HepG2 (cell line): Measurements from ENCODE around the gene RUSF1. TPM values are rescaled to one million over a fixed set of nuclear protein-coding genes. Genes with fewer than 3 reads are reported as not detected.

Experiments
- SALL2 ChIP-seq: sonication (generic); formaldehyde crosslinking; IDR thresholded peaks from 2 replicates; pipeline ENCODE4 v1.8.1; 2023; ENCODE audit warnings: mild to moderate bottlenecking, missing genetic modification reagents, inconsistent platforms
- ZNF441 ChIP-seq: sonication (generic); formaldehyde crosslinking; IDR thresholded peaks from 2 replicates; pipeline ENCODE4 v1.7.0; 2021; ENCODE audit warnings: missing genetic modification reagents, borderline replicate concordance
- ZNF629 ChIP-seq: sonication (generic); formaldehyde crosslinking; conservative IDR thresholded peaks from 2 replicates; pipeline ENCODE4 v1.5.0; 2020; ENCODE audit warnings: missing genetic modification reagents
- polyA plus RNA-seq, 8 experiments: library from polyadenylated mRNA; depleted of rRNA in 3 of 8; stranded (reverse) in 7 of 8; unstranded in 1 of 8; fragments of >200 nt; fragmentation: Illumina TruSeq in 4 of 8; extraction: Trizol in 4 of 8; gene quantifications; 2 replicates each; pipeline versions ENCODE4 v1.2.1 to v1.2.3, GENCODE V29; 2011 to 2016; ENCODE audit warnings: low read depth in 4 of 8, missing spikeins in 1 of 8, mixed read lengths in 1 of 8; ENCODE audit not compliant: insufficient read depth in 1 of 8
- total RNA-seq, 5 experiments: library from RNA; depleted of rRNA; stranded (reverse); fragments of >200 nt; fragmentation: Illumina TruSeq; extraction: Trizol; gene quantifications; 2 replicates each; pipeline ENCODE4 v1.2.3, GENCODE V29; 2016; ENCODE audit warnings: low read depth in 1 of 5
- TF ChIP-seq, protein P1 (sequence below): sonication (generic); formaldehyde crosslinking; IDR thresholded peaks from 2 replicates; pipeline ENCODE4 v1.9.0; 2021; ENCODE audit warnings: mild to moderate bottlenecking, missing genetic modification reagents
- TF ChIP-seq, protein P2 (sequence below): sonication (generic); formaldehyde crosslinking; IDR thresholded peaks from 2 replicates; pipeline ENCODE4 v1.4.0; 2020; ENCODE audit warnings: missing genetic modification reagents
- TF ChIP-seq, protein P3 (sequence below): sonication (generic); formaldehyde crosslinking; IDR thresholded peaks from 2 replicates; pipeline ENCODE4 v1.5.1; 2020; ENCODE audit warnings: missing genetic modification reagents, mild to moderate bottlenecking, borderline replicate concordance
- TF ChIP-seq, protein P4 (sequence below): sonication (generic); formaldehyde crosslinking; IDR thresholded peaks from 2 replicates; pipeline ENCODE4 v1.5.1; 2020; ENCODE audit warnings: mild to moderate bottlenecking, missing genetic modification reagents, borderline replicate concordance
- TF ChIP-seq, protein P5 (sequence below): conservative IDR thresholded peaks from 2 replicates; pipeline ENCODE4 v1.6.1; 2018; ENCODE audit warnings: missing genetic modification reagents
- TF ChIP-seq, protein P6 (sequence below): sonication (generic); formaldehyde crosslinking; IDR thresholded peaks from 2 replicates; pipeline ENCODE4 v1.9.0; 2021; ENCODE audit warnings: missing genetic modification reagents, borderline replicate concordance

Gene RUSF1
- total and polyA plus RNA-seq, 2 of the 13 experiments (the other 11 are each of a cell fraction or from before 2014, with no cell fraction given) = 40.8 to 50.2 TPM

DNA sequence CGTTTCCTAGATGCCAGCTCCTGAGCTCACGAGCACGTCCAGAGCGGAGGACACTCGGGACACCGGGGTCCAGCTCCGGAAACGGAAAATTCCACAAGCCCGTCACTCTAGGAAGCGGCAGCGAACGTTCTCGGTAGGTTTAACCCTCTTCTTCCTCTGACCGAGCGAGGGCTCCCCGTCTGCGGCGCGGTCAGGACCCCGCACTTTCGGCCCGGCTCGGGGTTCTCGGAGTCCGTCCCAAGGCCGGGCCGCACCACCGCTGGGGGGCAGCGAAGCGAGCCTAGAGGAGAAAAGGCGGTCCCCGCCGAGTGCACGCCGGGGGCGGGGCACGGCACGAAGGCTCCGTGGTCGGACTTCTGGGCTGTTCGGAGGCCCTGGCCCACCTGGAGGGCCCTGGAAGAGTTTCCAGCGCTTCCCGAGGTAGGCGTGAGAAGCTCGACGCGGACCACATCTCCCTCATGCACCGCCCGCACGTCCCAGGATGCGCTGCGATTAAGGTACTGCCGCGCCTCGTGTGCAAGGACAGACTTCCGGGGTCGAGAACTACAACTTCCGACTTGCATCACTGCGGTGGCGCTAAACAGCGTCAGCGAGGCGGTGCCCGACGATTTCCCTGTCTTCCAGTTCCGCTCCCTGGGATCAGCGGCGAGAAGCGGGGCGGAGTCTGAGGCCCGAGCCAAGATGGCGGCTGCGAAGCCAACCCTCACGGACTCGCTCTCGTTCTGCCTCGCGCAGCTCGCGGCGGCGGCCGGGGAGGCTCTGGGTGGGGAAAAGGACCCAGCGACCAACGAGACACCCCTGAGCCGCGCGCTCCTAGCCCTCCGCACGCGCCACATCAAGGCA lies 49.1 kb downstream of the RUSF1 start, which contains the start of gene ARMC5 (continued):
- TF ChIP-seq, protein P1, sequence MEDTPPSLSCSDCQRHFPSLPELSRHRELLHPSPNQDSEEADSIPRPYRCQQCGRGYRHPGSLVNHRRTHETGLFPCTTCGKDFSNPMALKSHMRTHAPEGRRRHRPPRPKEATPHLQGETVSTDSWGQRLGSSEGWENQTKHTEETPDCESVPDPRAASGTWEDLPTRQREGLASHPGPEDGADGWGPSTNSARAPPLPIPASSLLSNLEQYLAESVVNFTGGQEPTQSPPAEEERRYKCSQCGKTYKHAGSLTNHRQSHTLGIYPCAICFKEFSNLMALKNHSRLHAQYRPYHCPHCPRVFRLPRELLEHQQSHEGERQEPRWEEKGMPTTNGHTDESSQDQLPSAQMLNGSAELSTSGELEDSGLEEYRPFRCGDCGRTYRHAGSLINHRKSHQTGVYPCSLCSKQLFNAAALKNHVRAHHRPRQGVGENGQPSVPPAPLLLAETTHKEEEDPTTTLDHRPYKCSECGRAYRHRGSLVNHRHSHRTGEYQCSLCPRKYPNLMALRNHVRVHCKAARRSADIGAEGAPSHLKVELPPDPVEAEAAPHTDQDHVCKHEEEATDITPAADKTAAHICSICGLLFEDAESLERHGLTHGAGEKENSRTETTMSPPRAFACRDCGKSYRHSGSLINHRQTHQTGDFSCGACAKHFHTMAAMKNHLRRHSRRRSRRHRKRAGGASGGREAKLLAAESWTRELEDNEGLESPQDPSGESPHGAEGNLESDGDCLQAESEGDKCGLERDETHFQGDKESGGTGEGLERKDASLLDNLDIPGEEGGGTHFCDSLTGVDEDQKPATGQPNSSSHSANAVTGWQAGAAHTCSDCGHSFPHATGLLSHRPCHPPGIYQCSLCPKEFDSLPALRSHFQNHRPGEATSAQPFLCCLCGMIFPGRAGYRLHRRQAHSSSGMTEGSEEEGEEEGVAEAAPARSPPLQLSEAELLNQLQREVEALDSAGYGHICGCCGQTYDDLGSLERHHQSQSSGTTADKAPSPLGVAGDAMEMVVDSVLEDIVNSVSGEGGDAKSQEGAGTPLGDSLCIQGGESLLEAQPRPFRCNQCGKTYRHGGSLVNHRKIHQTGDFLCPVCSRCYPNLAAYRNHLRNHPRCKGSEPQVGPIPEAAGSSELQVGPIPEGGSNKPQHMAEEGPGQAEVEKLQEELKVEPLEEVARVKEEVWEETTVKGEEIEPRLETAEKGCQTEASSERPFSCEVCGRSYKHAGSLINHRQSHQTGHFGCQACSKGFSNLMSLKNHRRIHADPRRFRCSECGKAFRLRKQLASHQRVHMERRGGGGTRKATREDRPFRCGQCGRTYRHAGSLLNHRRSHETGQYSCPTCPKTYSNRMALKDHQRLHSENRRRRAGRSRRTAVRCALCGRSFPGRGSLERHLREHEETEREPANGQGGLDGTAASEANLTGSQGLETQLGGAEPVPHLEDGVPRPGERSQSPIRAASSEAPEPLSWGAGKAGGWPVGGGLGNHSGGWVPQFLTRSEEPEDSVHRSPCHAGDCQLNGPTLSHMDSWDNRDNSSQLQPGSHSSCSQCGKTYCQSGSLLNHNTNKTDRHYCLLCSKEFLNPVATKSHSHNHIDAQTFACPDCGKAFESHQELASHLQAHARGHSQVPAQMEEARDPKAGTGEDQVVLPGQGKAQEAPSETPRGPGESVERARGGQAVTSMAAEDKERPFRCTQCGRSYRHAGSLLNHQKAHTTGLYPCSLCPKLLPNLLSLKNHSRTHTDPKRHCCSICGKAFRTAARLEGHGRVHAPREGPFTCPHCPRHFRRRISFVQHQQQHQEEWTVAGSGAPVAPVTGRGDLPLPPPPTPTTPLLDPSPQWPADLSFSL (CRISPR knock-in tag) = no peak; the same call in 1 of the 2 replicates
- TF ChIP-seq, protein P2, sequence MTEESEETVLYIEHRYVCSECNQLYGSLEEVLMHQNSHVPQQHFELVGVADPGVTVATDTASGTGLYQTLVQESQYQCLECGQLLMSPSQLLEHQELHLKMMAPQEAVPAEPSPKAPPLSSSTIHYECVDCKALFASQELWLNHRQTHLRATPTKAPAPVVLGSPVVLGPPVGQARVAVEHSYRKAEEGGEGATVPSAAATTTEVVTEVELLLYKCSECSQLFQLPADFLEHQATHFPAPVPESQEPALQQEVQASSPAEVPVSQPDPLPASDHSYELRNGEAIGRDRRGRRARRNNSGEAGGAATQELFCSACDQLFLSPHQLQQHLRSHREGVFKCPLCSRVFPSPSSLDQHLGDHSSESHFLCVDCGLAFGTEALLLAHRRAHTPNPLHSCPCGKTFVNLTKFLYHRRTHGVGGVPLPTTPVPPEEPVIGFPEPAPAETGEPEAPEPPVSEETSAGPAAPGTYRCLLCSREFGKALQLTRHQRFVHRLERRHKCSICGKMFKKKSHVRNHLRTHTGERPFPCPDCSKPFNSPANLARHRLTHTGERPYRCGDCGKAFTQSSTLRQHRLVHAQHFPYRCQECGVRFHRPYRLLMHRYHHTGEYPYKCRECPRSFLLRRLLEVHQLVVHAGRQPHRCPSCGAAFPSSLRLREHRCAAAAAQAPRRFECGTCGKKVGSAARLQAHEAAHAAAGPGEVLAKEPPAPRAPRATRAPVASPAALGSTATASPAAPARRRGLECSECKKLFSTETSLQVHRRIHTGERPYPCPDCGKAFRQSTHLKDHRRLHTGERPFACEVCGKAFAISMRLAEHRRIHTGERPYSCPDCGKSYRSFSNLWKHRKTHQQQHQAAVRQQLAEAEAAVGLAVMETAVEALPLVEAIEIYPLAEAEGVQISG (CRISPR knock-in tag) = peak; percentile 96
- TF ChIP-seq, protein P3, sequence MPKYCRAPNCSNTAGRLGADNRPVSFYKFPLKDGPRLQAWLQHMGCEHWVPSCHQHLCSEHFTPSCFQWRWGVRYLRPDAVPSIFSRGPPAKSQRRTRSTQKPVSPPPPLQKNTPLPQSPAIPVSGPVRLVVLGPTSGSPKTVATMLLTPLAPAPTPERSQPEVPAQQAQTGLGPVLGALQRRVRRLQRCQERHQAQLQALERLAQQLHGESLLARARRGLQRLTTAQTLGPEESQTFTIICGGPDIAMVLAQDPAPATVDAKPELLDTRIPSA (CRISPR knock-in tag) = no peak
- TF ChIP-seq, protein P4, sequence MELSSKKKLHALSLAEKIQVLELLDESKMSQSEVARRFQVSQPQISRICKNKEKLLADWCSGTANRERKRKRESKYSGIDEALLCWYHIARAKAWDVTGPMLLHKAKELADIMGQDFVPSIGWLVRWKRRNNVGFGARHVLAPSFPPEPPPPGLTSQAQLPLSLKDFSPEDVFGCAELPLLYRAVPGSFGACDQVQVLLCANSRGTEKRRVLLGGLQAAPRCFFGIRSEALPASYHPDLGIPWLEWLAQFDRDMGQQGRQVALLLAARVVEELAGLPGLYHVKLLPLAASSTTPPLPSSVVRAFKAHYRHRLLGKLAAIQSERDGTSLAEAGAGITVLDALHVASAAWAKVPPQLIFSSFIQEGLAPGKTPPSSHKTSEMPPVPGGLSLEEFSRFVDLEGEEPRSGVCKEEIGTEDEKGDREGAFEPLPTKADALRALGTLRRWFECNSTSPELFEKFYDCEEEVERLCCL (CRISPR knock-in tag) = no peak; the same call in 1 of the 2 replicates
- TF ChIP-seq, protein P5, sequence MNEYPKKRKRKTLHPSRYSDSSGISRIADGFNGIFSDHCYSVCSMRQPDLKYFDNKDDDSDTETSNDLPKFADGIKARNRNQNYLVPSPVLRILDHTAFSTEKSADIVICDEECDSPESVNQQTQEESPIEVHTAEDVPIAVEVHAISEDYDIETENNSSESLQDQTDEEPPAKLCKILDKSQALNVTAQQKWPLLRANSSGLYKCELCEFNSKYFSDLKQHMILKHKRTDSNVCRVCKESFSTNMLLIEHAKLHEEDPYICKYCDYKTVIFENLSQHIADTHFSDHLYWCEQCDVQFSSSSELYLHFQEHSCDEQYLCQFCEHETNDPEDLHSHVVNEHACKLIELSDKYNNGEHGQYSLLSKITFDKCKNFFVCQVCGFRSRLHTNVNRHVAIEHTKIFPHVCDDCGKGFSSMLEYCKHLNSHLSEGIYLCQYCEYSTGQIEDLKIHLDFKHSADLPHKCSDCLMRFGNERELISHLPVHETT (CRISPR knock-in tag) = peak; percentile 90; the same call in 1 of the 2 replicates
- TF ChIP-seq, protein P6, sequence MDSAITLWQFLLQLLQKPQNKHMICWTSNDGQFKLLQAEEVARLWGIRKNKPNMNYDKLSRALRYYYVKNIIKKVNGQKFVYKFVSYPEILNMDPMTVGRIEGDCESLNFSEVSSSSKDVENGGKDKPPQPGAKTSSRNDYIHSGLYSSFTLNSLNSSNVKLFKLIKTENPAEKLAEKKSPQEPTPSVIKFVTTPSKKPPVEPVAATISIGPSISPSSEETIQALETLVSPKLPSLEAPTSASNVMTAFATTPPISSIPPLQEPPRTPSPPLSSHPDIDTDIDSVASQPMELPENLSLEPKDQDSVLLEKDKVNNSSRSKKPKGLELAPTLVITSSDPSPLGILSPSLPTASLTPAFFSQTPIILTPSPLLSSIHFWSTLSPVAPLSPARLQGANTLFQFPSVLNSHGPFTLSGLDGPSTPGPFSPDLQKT = 0 out of 2 replicates have a peak, but pooled peaks have one; percentile 77
- TF ChIP-seq ZNF629 (CRISPR knock-in tag) (peak; percentile 8), SALL2 (CRISPR knock-in tag) (peak; percentile 98), ZNF441 (CRISPR knock-in tag) (no peak; the same call in 1 of the 2 replicates)
